HG03108 (cell line): ENCODE results near the gene SLC4A3.
"Not testable (repeated sequence)": the region's sequence is repeated elsewhere in the genome, so short reads cannot be mapped to it uniquely, and the experiment has no call there.

ENCODE experiments used
- ATAC-seq: cut with Tn5 transposase; IDR thresholded peaks from one replicate; pipeline ENCODE4 v1.9.1; 2021; ENCODE audit warnings: moderate library complexity; ENCODE audit not compliant: unreplicated experiment

The SLC4A3 gene

DNA sequence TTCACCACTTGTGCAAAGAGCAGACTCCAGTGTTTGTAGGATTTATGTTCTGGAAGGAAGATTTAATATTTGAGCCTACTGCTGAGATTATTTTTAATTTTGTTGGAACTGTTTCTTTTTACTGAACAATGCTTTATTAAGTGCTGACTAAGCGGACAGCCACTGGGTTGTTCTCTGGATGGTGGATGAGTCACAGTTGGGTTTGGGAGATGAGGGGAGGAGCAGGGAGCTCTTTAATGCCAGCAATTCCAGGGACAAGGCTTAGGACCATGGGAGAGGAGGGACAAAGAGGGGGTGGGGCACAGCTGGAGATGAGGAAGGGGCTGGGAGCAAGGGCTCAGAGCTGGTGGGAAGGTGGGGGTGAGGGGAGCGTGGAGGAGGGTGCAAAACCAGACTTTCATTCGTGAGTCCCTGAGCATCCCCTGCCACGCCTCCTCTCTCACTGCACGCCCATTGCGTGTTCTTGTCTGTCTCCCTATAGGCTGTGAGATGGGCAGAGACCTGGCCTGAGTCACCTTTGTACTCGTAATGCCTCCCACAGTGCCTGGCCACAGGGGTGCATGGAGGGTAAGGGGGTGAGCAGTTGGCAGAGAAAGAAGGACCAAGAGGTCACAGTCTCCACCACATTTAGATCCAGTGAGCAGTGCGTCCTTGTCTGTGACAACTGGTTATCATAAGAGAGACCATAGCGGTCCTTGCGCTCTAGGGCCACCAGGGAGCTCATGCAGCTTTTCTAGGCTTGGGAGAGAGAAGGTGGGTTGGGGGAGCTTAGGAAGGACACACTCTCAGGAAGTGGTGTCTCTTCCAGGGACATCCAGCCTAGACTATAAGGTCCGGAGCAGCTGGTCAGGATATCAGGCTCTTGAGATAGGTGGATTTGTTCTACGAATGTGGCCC lies 18.4 kb downstream of the SLC4A3 start:
- no peak for ATAC-seq

DNA sequence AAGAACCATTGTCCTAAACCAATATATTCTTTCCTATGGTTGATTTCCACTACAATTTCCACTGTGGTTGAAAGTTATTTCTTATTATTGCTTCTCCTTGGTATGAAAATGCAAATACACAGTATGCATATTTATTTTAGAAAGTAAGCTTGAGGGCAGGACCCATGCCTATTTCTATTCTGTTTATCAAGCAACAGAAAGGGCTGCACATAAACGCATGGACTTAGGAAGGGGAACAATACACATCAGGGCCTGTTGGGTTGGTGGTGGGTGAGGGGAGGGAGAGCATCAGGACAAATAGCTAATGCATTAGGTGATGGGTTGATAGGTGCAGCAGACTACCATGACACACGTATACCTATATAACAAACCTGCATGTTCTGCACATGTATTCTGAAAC lies 20.7 kb downstream of the SLC4A3 start:
- ATAC-seq: no peak

DNA sequence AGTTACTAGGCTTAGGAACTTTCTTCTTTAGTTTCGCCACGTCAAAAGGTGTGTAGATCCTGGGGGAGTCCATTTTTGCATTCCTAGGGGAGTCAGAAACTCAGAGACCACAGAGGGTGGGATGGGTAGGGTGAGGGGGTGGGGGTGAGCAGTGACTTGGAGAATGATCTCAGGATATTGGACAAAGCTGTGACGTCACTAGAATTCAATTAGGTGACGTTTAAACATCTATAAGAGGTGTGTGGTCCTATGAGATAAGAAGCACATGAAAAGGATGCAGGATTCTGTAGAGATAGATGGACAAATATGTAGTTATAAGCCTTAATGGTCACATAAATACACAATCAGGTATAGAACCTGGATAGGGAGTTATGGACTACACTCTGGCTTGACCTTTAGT lies 21.5 kb downstream of the SLC4A3 start:
- no peak for ATAC-seq

DNA sequence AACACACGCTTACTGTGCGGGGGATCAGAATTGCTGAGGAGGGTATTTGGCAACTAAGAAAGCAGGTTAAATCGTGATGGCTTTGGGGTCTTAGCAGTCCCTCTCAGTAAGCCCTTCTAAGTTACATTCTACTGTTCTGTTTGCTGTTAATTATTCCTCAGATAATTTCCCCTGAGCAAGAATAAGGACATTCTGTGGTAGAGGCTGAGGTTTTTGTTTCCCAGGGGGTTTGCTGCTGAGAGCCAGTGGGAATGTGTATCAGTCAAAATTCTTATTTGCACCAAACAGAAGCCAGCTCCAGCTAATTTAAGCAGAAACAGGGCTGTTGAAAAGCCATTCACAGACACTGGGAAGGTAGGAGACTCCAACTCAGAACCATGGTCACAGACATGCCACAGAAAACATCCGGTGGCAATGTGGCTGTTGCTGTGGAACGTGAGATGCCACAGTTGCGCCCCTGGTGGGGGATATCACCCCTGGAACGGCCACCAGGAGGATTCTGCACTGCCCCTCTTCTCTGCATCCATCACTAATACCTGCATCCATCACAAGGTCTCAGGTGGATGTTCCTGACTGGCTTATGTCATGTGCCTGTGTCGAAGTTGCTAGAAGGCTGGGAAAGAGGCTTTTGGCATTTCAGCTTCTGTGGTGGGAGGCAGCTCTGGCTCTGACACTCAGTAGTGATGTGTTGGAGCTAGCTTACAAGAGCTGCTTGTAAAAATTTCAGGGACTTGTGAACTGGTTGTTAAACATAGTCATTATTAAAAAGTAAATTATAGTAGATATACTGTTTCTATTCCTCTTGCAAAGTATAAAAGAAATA lies 23.2 kb downstream of the SLC4A3 start:
- no peak for ATAC-seq

DNA sequence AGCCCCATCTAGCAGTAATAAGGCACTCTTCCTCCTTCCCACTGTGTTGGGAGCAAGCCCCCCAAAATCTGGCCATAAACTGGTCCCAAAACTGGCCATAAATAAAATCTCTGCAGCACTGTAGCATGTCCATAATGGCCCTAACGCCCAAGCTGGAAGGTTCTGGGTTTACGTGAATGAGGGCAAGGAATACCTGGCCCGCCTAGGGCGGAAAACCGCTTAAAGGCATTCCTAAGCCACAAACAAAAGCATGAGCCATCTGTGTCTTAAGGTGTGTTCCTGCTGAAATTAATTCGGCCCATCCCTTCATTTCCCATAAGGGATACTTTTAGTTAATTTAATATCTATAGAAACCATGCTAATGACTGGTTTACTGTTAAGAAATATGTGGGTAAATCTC lies 24.2 kb downstream of the SLC4A3 start:
- not testable (repeated sequence) for ATAC-seq

DNA sequence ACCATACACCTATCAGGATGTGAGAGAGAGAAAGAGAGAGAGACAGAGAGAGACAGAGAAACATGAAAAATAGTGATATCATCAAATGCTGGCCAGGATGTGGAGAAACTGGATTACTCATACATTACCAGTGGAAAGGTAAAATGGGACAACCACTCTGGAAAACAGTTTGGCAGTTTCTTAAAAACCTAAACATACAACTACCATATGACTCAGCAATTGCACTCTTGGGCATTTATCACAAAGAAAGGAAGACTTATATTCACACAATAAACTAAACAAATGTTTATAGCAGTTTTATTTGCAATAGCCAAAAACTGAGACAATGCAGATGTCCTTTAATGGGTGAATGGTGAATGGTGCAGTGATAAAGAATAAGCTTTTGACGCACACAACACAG lies 29.1 kb downstream of the SLC4A3 start:
- no peak for ATAC-seq

DNA sequence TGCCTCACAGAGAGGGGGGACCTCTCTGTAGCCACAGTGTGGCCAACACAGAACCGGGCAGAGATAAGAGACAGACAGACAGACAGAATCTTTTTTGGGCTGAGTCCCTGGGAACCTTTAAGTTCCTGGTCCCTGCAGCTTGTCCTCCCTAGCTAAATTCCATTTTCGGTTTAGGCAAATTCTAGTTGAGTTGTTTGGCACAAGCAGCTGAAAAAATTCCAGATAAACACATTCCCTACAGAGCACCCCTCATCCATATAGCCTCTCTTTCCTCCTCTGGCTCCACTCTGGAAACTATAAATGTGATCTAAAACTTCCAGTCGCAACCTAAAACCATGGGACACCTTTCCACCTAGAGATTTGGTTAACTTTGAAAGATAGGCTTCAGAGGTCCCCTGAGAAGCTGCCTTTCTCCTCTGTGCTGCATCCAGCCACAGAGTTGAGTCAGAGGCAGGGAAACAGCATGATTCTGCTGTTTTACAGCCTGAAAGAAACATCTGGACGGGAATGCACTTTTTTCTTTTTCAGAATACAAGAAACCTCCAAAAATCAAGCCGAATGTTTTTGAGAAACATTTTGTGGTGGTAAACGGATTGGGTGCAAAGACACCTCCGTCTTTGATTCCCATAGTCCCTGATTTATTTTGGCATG lies 30.9 kb downstream of the SLC4A3 start:
- ATAC-seq: no peak

DNA sequence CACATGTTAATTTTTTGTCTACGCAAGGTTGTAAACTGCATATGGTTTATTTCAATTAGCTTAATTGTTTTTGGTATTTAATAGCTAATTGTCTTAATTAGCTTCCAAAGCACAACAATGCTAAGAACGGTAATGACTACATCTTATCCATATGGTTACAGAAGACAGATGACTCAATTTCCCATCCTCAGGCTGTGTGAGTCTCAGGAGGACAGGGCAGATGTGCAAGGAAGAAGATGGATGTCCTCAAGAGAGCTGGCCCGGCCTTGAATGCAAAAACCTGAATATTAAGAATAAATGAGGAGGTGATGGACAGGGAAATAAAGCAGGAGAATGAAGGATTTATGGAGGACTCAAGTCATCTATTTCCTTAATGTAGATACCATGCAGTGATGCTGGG lies 31.4 kb downstream of the SLC4A3 start:
- ATAC-seq: no peak

DNA sequence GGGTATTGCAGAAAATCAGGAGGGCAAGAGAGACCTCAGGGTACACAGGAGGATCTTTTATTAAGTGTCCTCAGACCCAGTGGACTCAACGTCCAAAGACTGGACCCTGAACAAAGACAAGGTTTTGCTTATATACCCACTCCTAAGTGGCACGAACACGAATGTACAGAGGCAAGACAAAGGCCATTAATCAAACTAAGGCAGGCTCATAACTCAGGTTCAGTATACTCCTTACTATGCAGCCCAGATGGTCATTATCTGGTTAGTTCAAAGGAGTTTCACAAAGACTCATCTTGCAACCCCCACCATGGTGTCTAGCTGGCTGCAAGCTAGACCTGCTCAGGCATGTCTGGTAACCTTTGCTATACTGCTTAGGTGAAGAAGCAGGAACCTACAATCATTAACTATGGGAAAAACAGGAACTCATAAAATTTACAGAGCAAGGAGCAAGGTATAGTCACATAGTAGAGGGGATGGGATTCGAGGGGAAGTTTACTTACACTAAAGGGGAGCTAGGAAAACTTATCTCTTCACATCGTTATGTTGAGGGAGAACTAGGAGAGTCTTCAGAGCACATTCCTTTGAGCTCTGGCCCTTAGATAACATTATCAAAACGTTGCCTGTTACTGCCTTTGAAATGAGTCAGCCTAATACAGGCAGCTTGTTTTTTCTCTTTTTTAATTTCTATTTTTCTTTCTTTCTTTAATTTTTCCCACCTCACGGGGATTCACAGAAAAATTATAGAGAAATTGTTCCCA lies 33.9 kb downstream of the SLC4A3 start:
- peak; percentile 79 for ATAC-seq

DNA sequence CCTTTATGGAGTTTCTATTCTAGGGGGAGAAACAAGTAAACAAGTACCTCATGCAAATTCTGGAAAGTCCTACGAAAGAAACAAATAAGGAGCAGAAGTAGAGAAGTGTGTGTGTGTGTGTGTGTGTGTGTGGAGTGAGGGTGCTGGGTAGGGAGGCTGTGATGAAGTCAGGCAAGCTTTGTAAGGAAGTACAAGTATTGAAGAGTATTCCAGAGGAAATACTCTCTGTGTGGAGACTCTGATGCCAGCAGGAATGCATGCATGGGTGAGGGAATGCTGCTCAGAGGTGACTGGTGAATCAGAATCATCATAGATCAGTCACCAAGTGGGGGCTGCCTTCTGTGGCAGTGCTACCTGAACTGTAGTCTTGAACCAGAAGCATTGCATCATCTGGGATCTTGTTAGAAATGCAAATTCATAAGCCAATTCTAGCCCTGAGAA lies 34.5 kb downstream of the SLC4A3 start:
- ATAC-seq: no peak

DNA sequence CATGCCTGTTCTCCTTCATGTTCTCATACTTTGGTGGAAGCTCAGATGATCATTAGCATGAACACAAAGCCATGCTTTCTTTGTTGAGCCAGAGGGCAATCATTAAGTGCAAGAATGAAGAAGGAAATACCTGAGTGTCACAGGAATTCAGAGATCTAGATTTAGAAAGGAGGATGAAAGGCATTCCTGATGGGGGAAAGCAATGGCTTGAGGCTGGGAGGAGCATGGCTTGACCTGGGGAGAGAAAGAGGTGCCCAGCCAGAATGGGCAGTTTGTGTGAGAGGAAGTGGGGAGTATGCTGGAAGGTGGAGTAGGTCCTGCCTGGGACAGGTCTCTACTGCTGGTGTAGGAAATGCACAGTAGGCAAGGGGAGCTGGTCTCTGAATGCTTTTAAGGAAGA lies 35.1 kb downstream of the SLC4A3 start:
- no peak for ATAC-seq

DNA sequence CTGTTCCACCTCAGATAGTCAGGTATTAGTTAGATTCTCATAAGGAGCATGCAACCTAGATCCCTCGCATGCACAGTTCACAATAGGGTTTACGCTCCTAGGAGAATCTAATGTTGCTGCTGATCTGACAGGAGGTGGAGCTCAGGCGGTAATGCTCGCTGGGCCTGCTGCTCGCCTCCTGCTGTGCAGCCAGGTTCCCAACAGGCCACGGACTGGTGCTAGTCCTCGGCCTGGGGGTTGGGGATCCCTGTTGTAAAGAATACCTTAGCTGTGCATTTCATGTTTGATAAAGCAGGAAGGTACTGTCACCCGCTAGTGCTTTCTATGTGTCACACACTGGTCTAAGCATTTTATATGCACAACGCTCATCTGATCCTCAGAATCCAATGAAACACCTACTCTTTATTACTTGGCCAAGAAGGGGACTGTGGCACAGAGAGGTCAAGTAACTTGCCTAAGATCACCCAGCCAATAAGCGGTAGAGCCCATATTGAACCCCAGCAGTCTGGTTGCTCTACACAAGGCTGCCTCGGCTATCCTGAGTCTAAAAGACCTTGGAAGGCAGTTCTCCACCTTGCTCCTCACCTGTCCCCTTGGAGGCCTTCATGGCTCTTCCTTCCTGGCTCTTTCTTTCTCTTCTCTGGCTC lies 35.8 kb downstream of the SLC4A3 start:
- no peak for ATAC-seq

DNA sequence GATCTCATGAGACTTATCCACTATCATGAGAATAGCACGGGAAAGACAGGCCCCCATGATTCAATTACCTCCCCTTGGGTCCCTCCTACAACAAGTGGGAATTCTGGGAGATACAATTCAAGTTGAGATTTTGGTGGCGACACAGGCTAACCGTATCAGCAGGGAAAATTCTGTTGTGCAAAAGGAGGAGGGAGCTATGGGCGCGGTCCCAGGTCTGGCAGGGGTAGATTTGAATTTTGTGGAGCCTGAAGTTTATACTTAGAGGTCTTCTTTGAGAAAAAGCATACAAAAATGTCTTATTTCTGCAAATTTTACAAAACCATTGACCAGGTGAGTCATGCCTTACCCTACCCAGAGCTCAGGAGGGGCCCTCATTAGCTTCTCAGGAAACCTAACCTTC lies 36.6 kb downstream of the SLC4A3 start:
- ATAC-seq: no peak

DNA sequence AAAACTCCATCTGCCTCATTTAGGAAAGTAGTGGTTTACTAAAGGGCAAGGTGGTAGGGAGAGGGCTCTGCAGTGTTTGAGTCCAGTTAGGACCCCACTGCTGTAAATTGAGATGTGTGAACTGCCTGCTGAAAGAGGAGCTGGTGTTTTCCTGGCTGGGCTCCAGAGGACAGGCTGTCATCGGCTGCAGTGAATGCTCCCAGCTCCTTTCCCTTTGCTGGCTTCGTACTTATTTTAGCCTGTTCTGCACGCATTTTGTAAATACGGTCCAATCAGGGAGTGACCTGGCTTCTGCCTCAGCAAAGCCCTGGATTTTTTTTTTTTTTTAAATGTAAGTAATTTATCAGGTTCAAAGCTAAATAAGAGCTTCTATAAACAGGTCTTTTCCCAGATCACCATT lies 37.5 kb downstream of the SLC4A3 start:
- no peak for ATAC-seq

DNA sequence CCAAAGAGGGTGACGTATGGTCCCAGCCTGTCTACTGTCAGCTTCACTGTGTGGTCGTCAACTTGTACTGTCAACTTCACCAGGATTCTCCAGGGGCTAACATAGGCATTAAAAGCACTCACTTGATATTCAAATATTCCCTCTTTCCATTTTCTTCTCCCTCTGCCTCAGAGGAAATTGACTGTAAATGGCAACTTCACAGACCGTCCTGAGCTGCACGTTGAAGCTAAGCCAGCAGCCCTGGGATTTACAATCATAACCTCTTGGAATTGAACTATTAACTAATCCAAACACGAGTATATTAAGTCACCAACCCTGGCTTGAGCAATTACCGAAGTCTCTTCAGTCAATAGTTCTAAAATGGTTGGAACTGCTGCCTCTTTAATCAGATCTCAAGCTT lies 38.5 kb downstream of the SLC4A3 start:
- no peak for ATAC-seq

DNA sequence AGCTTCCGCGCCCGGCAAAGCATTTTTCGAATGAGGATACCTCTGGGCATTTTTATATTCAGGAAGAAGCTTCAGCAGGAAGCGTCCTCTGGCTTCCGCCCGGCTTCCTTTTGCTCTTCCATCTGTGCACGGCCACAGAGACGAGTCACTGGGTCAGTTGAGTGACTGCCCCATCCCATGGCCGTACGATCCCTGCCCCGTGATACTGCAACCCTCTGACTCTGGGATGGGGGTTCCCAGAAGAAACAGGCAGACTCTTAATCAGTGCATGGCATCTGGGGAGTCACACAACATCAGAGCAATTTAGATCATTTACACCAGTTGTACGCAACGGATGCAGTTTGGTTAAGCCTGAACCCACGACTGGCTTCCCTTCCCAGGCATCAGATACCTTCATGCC lies 40.9 kb downstream of the SLC4A3 start:
- no peak for ATAC-seq

DNA sequence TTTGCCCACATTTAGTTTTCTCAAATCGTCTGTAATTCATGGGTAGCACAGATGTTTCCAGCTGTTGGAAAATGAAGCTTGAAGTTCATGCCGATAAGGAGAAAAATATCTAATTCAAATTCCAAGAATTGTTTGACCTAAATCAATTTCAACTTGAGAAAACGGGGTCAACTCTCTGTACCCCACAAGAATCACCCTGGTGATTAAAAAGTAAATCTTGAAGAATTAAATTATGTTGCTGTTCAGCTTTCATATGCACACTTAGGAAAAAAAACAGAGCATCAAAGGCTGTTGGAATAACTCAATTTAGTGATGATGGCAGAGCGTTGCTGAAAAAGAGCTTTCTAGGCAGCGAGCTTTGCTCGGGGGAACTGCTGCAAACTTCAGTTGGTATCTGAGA lies 43.0 kb downstream of the SLC4A3 start:
- no peak for ATAC-seq

DNA sequence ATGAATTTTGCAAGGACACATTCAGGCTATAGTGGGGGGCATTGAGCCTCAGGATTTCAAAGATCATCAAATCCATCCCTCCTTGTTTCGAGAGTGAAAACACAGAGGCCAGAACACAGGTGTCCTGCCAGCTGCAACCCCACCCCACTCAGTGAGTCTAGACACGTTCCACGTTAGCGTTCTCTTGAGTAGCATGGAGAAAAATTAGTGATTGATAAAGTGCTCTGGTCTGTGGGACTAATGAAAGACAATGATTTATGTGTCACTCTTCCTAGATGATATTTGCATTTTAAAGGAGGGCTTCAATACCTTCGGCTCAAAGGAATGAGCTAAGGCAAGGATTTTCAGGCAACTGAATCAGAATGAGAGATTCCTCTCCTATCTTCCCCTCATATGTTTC lies 43.8 kb downstream of the SLC4A3 start:
- ATAC-seq: no peak

DNA sequence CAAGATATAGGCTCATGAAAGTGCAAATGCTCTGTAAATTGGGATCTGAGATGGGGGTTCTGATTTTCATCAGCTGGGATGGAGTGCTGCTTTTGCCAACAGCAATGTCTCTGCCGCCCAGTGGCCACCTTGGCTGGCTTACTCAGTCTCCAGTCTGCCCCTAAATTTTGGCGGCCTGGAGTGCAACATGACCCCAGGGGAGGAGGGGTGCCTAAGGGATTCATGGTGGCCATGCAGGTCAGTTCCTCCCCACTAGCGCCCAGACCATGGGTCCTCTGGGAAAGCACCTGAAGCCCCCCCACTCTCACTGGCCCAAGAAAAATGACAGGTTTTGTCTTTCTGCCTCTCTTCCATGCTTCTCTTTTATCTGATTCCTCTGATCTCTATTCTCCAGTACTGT lies 45.0 kb downstream of the SLC4A3 start:
- ATAC-seq: no peak

DNA sequence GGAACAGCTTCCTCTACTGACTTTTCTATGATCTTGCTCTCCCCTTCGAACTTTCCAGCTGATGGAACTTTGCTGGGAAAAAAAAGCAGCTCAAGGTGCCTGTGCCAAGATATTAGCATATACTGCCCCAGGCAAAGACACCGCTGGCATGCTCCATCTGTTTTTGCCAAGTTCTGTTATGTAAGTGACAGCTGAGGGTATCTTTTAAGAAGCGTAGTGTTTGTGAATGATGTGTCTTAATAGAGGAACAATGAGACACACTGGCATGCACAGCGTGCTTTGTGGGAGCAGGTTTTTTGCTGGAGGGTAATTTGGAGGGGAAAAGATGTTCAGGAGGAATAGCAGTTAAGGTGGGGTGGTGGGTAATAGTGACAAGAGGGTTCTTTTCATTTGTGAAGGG lies 47.8 kb downstream of the SLC4A3 start:
- no peak for ATAC-seq
